GM10266 (cell line): Measurements from ENCODE around the gene KRT24.

Experiments
- DNase-seq: peaks from one replicate; pipeline ENCODE4 v3.0.0; 2012; ENCODE audit errors: extremely low spot score
- CTCF ChIP-seq: IDR thresholded peaks from 2 replicates; pipeline ENCODE4 v1.5.1; 2012; ENCODE audit warnings: mild to moderate bottlenecking, low read depth; ENCODE audit not compliant: control insufficient read depth, insufficient read depth; ENCODE audit errors: missing control alignments

The KRT24 gene

GRCh38 chr17:40696651-40697072 lies 6.9 kb downstream of the KRT24 start:
- DNase-seq = no peak
- no peak for TF ChIP-seq CTCF

- TF ChIP-seq CTCF = no peak
- DNase-seq = no peak
Measured at GRCh38 chr17:40695874-40696472, 7.6 kb downstream of the KRT24 start.

GRCh38 chr17:40694584-40694983 lies 9.0 kb downstream of the KRT24 start:
- TF ChIP-seq CTCF = no peak
- no peak for DNase-seq

GRCh38 chr17:40687106-40687505 lies 16.4 kb downstream of the KRT24 start:
- DNase-seq = no peak
- no peak for TF ChIP-seq CTCF

- no peak for TF ChIP-seq CTCF
- DNase-seq = no peak
Measured at GRCh38 chr17:40686192-40686591, 17.4 kb downstream of the KRT24 start.

GRCh38 chr17:40680998-40681397 lies 22.6 kb downstream of the KRT24 start:
- DNase-seq = no peak
- no peak for TF ChIP-seq CTCF

- TF ChIP-seq CTCF = no peak
- no peak for DNase-seq
Measured at GRCh38 chr17:40679523-40679907, 24.0 kb downstream of the KRT24 start.
